ENCODE results near the gene SLC25A24. TPM values are rescaled to one million over a fixed set of nuclear protein-coding genes. Genes with fewer than 3 reads are reported as not detected.
"Not testable (repeated sequence)": the region's sequence is repeated elsewhere in the genome, so short reads cannot be mapped to it uniquely, and the experiment has no call there.

Gene SLC25A24
- total and polyA plus RNA-seq, 4 donors, result 1.3 to 8.6 (median 3.0) TPM

DNA sequence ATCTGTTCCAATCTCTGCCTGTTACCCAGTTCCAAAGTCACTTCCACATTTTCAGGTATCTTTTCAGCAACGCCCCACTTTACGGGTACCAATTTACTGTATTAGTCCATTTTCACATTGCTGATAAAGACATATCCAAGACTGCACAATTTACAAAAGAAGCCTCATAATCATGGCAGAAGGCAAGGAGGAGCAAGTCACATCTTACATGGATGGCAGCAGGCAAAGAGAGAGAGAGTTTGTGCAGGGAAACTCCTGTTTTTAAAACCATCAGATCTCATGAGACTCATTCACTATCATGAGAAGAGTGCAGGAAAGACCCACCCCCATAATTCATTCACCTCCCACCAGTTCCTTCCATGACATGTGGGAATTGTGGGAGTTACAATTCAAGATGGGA, 67.0 kb downstream of the SLC25A24 start:
- not testable (repeated sequence) for H3K4me3 ChIP-seq (ENCODE audit: low read depth in 1 of 3, low read length in 3 of 3); DNase-seq (ENCODE audit: low spot score); H3K27me3 ChIP-seq (ENCODE audit: control insufficient read depth in 4 of 4, insufficient read depth in 4 of 4, low read length in 3 of 4); H3K9me3 ChIP-seq (ENCODE audit: control insufficient read depth in 4 of 4, low read length in 3 of 4); H3K36me3 ChIP-seq (ENCODE audit: control insufficient read depth in 4 of 4, insufficient read depth in 3 of 4, low read depth in 1 of 4, low read length in 3 of 4); H3K27ac ChIP-seq (ENCODE audit: low read depth in 1 of 2, low read length in 2 of 2); H3K9ac ChIP-seq (ENCODE audit: low read depth in 1 of 2, low read length in 2 of 2); H3K4me1 ChIP-seq (ENCODE audit: control insufficient read depth in 4 of 4, insufficient read depth in 4 of 4, low read length in 3 of 4)
- WGBS, result 93% methylated on average over 2 of the region's 2 CpGs

DNA sequence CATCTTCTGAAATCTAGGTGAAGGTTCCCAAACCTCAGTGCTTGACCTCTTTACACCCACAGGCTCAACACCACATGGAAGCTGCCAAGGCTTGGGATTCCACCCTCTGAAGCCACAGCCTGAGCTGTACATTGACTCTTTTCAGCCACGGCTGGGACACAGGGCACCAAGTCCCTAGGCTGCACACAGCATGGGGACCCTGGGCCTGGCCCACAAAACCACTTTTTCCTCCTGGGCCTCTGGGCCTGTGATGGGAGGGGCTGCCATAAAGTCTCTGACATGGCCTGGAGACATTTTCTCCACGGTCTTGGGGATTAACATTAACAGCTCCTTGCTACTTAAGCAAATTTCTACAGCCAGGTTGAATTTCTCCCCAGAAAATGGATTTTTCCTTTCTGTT, 67.8 kb downstream of the SLC25A24 start:
- H3K4me1 ChIP-seq (ENCODE audit: control insufficient read depth in 4 of 4, insufficient read depth in 4 of 4, low read length in 3 of 4); H3K9ac ChIP-seq (ENCODE audit: low read depth in 1 of 2, low read length in 2 of 2); H3K36me3 ChIP-seq (ENCODE audit: control insufficient read depth in 4 of 4, insufficient read depth in 3 of 4, low read depth in 1 of 4, low read length in 3 of 4); H3K9me3 ChIP-seq (ENCODE audit: control insufficient read depth in 4 of 4, low read length in 3 of 4); H3K4me3 ChIP-seq (ENCODE audit: low read depth in 1 of 3, low read length in 3 of 3); DNase-seq (ENCODE audit: low spot score); H3K27me3 ChIP-seq (ENCODE audit: control insufficient read depth in 4 of 4, insufficient read depth in 4 of 4, low read length in 3 of 4); H3K27ac ChIP-seq (ENCODE audit: low read depth in 1 of 2, low read length in 2 of 2): not testable (repeated sequence)
- 89% methylated on average over 2 of the region's 2 CpGs for WGBS

DNA sequence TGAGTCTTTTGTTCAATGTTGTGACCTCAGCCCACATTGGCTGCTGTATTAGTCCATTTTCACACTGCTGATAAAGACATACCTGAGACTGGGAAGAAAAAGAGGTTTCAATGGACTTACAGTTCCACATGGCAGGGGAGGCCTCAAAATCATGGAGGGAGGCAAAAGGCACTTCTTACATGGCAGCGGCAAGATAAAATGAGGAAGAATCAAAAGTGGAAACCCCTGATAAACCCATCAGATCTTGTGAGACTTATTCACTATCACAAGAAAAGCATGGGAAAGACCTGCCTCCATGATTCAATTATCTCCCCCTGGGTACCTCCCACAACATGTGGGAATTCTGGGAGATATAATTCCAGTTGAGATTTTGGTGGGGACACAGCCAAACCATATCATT, 68.9 kb downstream of the SLC25A24 start:
- not testable (repeated sequence) for H3K36me3 ChIP-seq (ENCODE audit: control insufficient read depth in 4 of 4, insufficient read depth in 3 of 4, low read depth in 1 of 4, low read length in 3 of 4); H3K27ac ChIP-seq (ENCODE audit: low read depth in 1 of 2, low read length in 2 of 2); H3K27me3 ChIP-seq (ENCODE audit: control insufficient read depth in 4 of 4, insufficient read depth in 4 of 4, low read length in 3 of 4); DNase-seq (ENCODE audit: low spot score); H3K9ac ChIP-seq (ENCODE audit: low read depth in 1 of 2, low read length in 2 of 2); H3K4me1 ChIP-seq (ENCODE audit: control insufficient read depth in 4 of 4, insufficient read depth in 4 of 4, low read length in 3 of 4); H3K4me3 ChIP-seq (ENCODE audit: low read depth in 1 of 3, low read length in 3 of 3); H3K9me3 ChIP-seq (ENCODE audit: control insufficient read depth in 4 of 4, low read length in 3 of 4)
- WGBS, result 98% methylated on average over 1 of the region's 1 CpG

DNA sequence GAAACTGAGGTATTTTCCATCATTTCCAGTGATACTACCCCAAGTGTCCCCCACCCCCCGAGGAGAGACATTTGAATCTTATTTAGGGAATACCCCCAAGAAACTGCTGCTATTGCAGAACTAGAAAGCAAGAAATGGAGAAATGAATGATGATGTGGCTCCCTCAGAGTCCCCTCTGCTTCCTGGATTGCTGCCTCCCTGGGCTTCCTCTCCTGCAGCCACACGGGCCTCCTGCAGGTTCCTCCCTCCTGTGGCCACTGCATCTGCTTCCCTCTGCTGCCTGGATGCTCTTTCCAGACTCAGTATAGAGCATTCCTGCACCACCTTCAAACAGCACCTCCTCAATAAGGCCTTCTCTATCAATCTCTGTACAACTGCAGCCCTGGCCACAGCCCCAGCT, 69.3 kb downstream of the SLC25A24 start:
- WGBS, result 37% methylated on average over 2 of the region's 2 CpGs
- TF ChIP-seq, protein P1, sequence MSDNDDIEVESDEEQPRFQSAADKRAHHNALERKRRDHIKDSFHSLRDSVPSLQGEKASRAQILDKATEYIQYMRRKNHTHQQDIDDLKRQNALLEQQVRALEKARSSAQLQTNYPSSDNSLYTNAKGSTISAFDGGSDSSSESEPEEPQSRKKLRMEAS (IDR thresholded peaks at IDR 0.05), result no peak
- TF ChIP-seq, protein P2, sequence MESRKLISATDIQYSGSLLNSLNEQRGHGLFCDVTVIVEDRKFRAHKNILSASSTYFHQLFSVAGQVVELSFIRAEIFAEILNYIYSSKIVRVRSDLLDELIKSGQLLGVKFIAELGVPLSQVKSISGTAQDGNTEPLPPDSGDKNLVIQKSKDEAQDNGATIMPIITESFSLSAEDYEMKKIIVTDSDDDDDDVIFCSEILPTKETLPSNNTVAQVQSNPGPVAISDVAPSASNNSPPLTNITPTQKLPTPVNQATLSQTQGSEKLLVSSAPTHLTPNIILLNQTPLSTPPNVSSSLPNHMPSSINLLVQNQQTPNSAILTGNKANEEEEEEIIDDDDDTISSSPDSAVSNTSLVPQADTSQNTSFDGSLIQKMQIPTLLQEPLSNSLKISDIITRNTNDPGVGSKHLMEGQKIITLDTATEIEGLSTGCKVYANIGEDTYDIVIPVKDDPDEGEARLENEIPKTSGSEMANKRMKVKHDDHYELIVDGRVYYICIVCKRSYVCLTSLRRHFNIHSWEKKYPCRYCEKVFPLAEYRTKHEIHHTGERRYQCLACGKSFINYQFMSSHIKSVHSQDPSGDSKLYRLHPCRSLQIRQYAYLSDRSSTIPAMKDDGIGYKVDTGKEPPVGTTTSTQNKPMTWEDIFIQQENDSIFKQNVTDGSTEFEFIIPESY (IDR thresholded peaks at IDR 0.05), result no peak
- no peak for TF ChIP-seq RXRA (IDR thresholded peaks at IDR 0.05)
- no peak for TF ChIP-seq EGR1 (IDR thresholded peaks at IDR 0.05; ENCODE audit: low read depth in 2 of 2)
- no peak for TF ChIP-seq YY1 (IDR thresholded peaks at IDR 0.05)
- TF ChIP-seq FOXA2 (IDR thresholded peaks at IDR 0.05), result no peak
- no peak for TF ChIP-seq NR2F2 (IDR thresholded peaks at IDR 0.05)
- TF ChIP-seq, protein P3, sequence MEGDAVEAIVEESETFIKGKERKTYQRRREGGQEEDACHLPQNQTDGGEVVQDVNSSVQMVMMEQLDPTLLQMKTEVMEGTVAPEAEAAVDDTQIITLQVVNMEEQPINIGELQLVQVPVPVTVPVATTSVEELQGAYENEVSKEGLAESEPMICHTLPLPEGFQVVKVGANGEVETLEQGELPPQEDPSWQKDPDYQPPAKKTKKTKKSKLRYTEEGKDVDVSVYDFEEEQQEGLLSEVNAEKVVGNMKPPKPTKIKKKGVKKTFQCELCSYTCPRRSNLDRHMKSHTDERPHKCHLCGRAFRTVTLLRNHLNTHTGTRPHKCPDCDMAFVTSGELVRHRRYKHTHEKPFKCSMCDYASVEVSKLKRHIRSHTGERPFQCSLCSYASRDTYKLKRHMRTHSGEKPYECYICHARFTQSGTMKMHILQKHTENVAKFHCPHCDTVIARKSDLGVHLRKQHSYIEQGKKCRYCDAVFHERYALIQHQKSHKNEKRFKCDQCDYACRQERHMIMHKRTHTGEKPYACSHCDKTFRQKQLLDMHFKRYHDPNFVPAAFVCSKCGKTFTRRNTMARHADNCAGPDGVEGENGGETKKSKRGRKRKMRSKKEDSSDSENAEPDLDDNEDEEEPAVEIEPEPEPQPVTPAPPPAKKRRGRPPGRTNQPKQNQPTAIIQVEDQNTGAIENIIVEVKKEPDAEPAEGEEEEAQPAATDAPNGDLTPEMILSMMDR (IDR thresholded peaks at IDR 0.05; ENCODE audit: low read depth, low read length, missing input control), result no peak
- no peak for TF ChIP-seq TAF1 (conservative IDR thresholded peaks at IDR 0.05)
- no peak for TF ChIP-seq SP1 (IDR thresholded peaks at IDR 0.05)
- no peak for TF ChIP-seq HNF4A (conservative IDR thresholded peaks at IDR 0.05)
- TF ChIP-seq FOXA1 (IDR thresholded peaks at IDR 0.05), result no peak
- no peak for TF ChIP-seq HNF4G (IDR thresholded peaks at IDR 0.05)
- TF ChIP-seq, protein P4, sequence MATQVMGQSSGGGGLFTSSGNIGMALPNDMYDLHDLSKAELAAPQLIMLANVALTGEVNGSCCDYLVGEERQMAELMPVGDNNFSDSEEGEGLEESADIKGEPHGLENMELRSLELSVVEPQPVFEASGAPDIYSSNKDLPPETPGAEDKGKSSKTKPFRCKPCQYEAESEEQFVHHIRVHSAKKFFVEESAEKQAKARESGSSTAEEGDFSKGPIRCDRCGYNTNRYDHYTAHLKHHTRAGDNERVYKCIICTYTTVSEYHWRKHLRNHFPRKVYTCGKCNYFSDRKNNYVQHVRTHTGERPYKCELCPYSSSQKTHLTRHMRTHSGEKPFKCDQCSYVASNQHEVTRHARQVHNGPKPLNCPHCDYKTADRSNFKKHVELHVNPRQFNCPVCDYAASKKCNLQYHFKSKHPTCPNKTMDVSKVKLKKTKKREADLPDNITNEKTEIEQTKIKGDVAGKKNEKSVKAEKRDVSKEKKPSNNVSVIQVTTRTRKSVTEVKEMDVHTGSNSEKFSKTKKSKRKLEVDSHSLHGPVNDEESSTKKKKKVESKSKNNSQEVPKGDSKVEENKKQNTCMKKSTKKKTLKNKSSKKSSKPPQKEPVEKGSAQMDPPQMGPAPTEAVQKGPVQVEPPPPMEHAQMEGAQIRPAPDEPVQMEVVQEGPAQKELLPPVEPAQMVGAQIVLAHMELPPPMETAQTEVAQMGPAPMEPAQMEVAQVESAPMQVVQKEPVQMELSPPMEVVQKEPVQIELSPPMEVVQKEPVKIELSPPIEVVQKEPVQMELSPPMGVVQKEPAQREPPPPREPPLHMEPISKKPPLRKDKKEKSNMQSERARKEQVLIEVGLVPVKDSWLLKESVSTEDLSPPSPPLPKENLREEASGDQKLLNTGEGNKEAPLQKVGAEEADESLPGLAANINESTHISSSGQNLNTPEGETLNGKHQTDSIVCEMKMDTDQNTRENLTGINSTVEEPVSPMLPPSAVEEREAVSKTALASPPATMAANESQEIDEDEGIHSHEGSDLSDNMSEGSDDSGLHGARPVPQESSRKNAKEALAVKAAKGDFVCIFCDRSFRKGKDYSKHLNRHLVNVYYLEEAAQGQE (IDR thresholded peaks at IDR 0.05), result no peak
- no peak for TF ChIP-seq RAD21 (IDR thresholded peaks at IDR 0.05)
- no peak overlapping the region for H3K27ac ChIP-seq (ENCODE audit: low read depth in 1 of 2, low read length in 2 of 2)
- H3K36me3 ChIP-seq (ENCODE audit: control insufficient read depth in 4 of 4, insufficient read depth in 3 of 4, low read depth in 1 of 4, low read length in 3 of 4), result no peaks in the 10 kb centered on the region
- no peaks in the 10 kb centered on the region for H3K4me1 ChIP-seq (ENCODE audit: control insufficient read depth in 4 of 4, insufficient read depth in 4 of 4, low read length in 3 of 4)
- H3K27me3 ChIP-seq (ENCODE audit: control insufficient read depth in 4 of 4, insufficient read depth in 4 of 4, low read length in 3 of 4), result no peaks in the 10 kb centered on the region
- no peak overlapping the region for H3K9ac ChIP-seq (ENCODE audit: low read depth in 1 of 2, low read length in 2 of 2)
- no peaks in the 10 kb centered on the region for H3K9me3 ChIP-seq (ENCODE audit: control insufficient read depth in 4 of 4, low read length in 3 of 4)
- DNase-seq (ENCODE audit: low spot score), result no peak
- H3K4me3 ChIP-seq (ENCODE audit: low read depth in 1 of 3, low read length in 3 of 3), result no peak overlapping the region

Measured in liver (tissue), 9 donors.